Endothelial cell of umbilical vein (primary cell): ENCODE results near the gene JARID2.

Experiments used
- CTCF ChIP-seq, 2 donors: IDR thresholded peaks; 1 replicate in 1 of 2; 2 replicates in 1 of 2; pipeline ENCODE4 v1.5.1; 2011; ENCODE audit warnings: low read length in 2 of 2, mild to moderate bottlenecking in 2 of 2, moderate library complexity in 2 of 2, control low read depth in 1 of 2, inconsistent platforms in 1 of 2, low read depth in 1 of 2; ENCODE audit not compliant: insufficient read depth in 1 of 2; ENCODE audit errors: extremely low read depth in 1 of 2
- EZH2 ChIP-seq: IDR thresholded peaks from 2 replicates; pipeline ENCODE4 v1.6.1; 2012; ENCODE audit warnings: borderline replicate concordance, low read depth, mild to moderate bottlenecking, moderate library complexity, low read length, inconsistent platforms; ENCODE audit not compliant: severe bottlenecking
- FOS ChIP-seq: IDR thresholded peaks from 2 replicates; pipeline ENCODE4 v1.6.1; 2011; ENCODE audit warnings: mild to moderate bottlenecking, low read length, moderate library complexity, borderline replicate concordance; ENCODE audit not compliant: insufficient read depth
- GATA2 ChIP-seq: IDR thresholded peaks from 2 replicates; pipeline ENCODE4 v1.7.0; 2011; ENCODE audit warnings: low read depth, mild to moderate bottlenecking, moderate library complexity, mixed read lengths, low read length; ENCODE audit not compliant: insufficient read length, insufficient read depth
- JUN ChIP-seq: IDR thresholded peaks from 2 replicates; pipeline ENCODE4 v1.6.1; 2011; ENCODE audit warnings: borderline replicate concordance, low read depth; ENCODE audit not compliant: insufficient read length, insufficient read depth
- MAX ChIP-seq: IDR thresholded peaks from 2 replicates; pipeline ENCODE4 v1.6.1; 2011; ENCODE audit not compliant: insufficient read depth, insufficient read length
- MYC ChIP-seq: IDR thresholded peaks from one replicate; pipeline ENCODE4 v1.6.1; 2011; ENCODE audit warnings: mild to moderate bottlenecking, low read depth, low read length
- POLR2A ChIP-seq: IDR thresholded peaks from 2 replicates; pipeline ENCODE4 v1.6.1; 2012; ENCODE audit warnings: low read depth, mild to moderate bottlenecking, control low read depth, low read length
- POLR2AphosphoS5 ChIP-seq: IDR thresholded peaks from 2 replicates; pipeline ENCODE4 v1.6.1; 2012; ENCODE audit warnings: low read depth, mild to moderate bottlenecking, control low read depth, low read length, moderate library complexity; ENCODE audit not compliant: insufficient read depth

- TF ChIP-seq MAX (no peak), CTCF (IDR thresholded peaks at IDR 0.05; ENCODE audit: extremely low read depth in 1 of 2, insufficient read depth in 1 of 2, low read depth in 1 of 2, low read length in 2 of 2) (no peak), EZH2 (no peak), POLR2AphosphoS5 (no peak), POLR2A (no peak), JUN (no peak), GATA2 (no peak), FOS (no peak), MYC (no peak)
Observed at GRCh38 chr6:15360300-15360699, 114.4 kb downstream of the JARID2 start.
